Measurements from ENCODE around the gene STK35.

The STK35 gene

GRCh38 chr20:2151858-2152281 lies 50.2 kb downstream of the STK35 start:
- TF ChIP-seq CTCF (IDR thresholded peaks at IDR 0.05; ENCODE audit: low read depth, low read length) = no peak
- peak; percentile 29 to 61 for DNase-seq (ENCODE audit: low read depth in 2 of 2)
- H3K4me3 ChIP-seq (replicated peaks in 1 of 2; ENCODE audit: low read depth in 2 of 2, low read length in 2 of 2) = no peak overlapping the region

GRCh38 chr20:2152317-2152716 lies 50.7 kb downstream of the STK35 start:
- DNase-seq (ENCODE audit: low read depth in 2 of 2) = no peak
- no peak for TF ChIP-seq CTCF (IDR thresholded peaks at IDR 0.05; ENCODE audit: low read depth, low read length)
- H3K4me3 ChIP-seq (replicated peaks in 1 of 2; ENCODE audit: low read depth in 2 of 2, low read length in 2 of 2) = no peak overlapping the region

- H3K4me3 ChIP-seq (replicated peaks in 1 of 2; ENCODE audit: low read depth in 2 of 2, low read length in 2 of 2) = no peak overlapping the region
- no peak for DNase-seq (ENCODE audit: low read depth in 2 of 2)
- no peak for TF ChIP-seq CTCF (IDR thresholded peaks at IDR 0.05; ENCODE audit: low read depth, low read length)
Observed at GRCh38 chr20:2153326-2153725, 51.7 kb downstream of the STK35 start.

GRCh38 chr20:2156224-2156623 lies 54.6 kb downstream of the STK35 start:
- TF ChIP-seq CTCF (IDR thresholded peaks at IDR 0.05; ENCODE audit: low read depth, low read length) = no peak
- DNase-seq (ENCODE audit: low read depth in 2 of 2) = no peak
- H3K4me3 ChIP-seq (replicated peaks in 1 of 2; ENCODE audit: low read depth in 2 of 2, low read length in 2 of 2) = no peak overlapping the region

GRCh38 chr20:2156666-2157624 lies 55.3 kb downstream of the STK35 start:
- TF ChIP-seq CTCF (IDR thresholded peaks at IDR 0.05; ENCODE audit: low read depth, low read length) = no peak
- DNase-seq (ENCODE audit: low read depth in 2 of 2) = no peak
- no peak overlapping the region for H3K4me3 ChIP-seq (replicated peaks in 1 of 2; ENCODE audit: low read depth in 2 of 2, low read length in 2 of 2)

- DNase-seq (ENCODE audit: low read depth in 2 of 2) = peak in 1 of 2 donors; percentile 9
- no peak overlapping the region for H3K4me3 ChIP-seq (replicated peaks in 1 of 2; ENCODE audit: low read depth in 2 of 2, low read length in 2 of 2)
- no peak for TF ChIP-seq CTCF (IDR thresholded peaks at IDR 0.05; ENCODE audit: low read depth, low read length)
Observed at GRCh38 chr20:2162125-2162822, 60.6 kb downstream of the STK35 start.
